ENCODE results near the gene STX16.

The STX16 gene

GRCh38 chr20:58664331-58664730 is 13.2 kb downstream of the STX16 start:
- DNase-seq (ENCODE audit: low read depth), result no peak
- no peak for TF ChIP-seq CTCF (conservative IDR thresholded peaks at IDR 0.05; ENCODE audit: low read length)
- no peak overlapping the region for H3K4me3 ChIP-seq (ENCODE audit: low read length)

GRCh38 chr20:58664883-58665282 is 13.8 kb downstream of the STX16 start:
- H3K4me3 ChIP-seq (ENCODE audit: low read length), result no peak overlapping the region
- no peak for DNase-seq (ENCODE audit: low read depth)
- TF ChIP-seq CTCF (conservative IDR thresholded peaks at IDR 0.05; ENCODE audit: low read length), result no peak

GRCh38 chr20:58665606-58666005 is 14.5 kb downstream of the STX16 start:
- TF ChIP-seq CTCF (conservative IDR thresholded peaks at IDR 0.05; ENCODE audit: low read length), result no peak
- no peak for DNase-seq (ENCODE audit: low read depth)

GRCh38 chr20:58666702-58667101 is 15.6 kb downstream of the STX16 start:
- TF ChIP-seq CTCF (conservative IDR thresholded peaks at IDR 0.05; ENCODE audit: low read length), result no peak
- no peak overlapping the region for H3K4me3 ChIP-seq (ENCODE audit: low read length)
- DNase-seq (ENCODE audit: low read depth), result no peak

More at GRCh38 chr20:58665606-58666005, 14.5 kb downstream of the STX16 start:
- H3K4me3 ChIP-seq (ENCODE audit: low read length), result no peak overlapping the region

- no peak for DNase-seq (ENCODE audit: low read depth)
Measured at GRCh38 chr20:58667975-58668374, 16.9 kb downstream of the STX16 start.

GRCh38 chr20:58668901-58669286 is 17.8 kb downstream of the STX16 start:
- no peak overlapping the region for H3K4me3 ChIP-seq (ENCODE audit: low read length)
- DNase-seq (ENCODE audit: low read depth), result no peak
- TF ChIP-seq CTCF (conservative IDR thresholded peaks at IDR 0.05; ENCODE audit: low read length), result no peak

More at GRCh38 chr20:58667975-58668374, 16.9 kb downstream of the STX16 start:
- no peak for TF ChIP-seq CTCF (conservative IDR thresholded peaks at IDR 0.05; ENCODE audit: low read length)
- H3K4me3 ChIP-seq (ENCODE audit: low read length), result no peak overlapping the region

GRCh38 chr20:58669287-58670006 is 18.4 kb downstream of the STX16 start:
- no peak overlapping the region for H3K4me3 ChIP-seq (ENCODE audit: low read length)
- DNase-seq (ENCODE audit: low read depth), result no peak
- no peak for TF ChIP-seq CTCF (conservative IDR thresholded peaks at IDR 0.05; ENCODE audit: low read length)
